Activated CD4-positive, CD25-positive, alpha-beta regulatory T cell treated with anti-CD3 and anti-CD28 coated beads, Interleukin-2, amount 50 U/mL, for 72 hours (primary cell): ENCODE results near the gene TMOD1.
A peak's percentile ranks its signal among the peaks of the same experiment; 100 is the strongest.
"Not testable (repeated sequence)": the region's sequence is repeated elsewhere in the genome, so short reads cannot be mapped to it uniquely, and the experiment has no call there.

Experiments
- DNase-seq: peaks from one replicate; pipeline ENCODE4 v3.0.0; 2021

TMOD1 gene

DNA sequence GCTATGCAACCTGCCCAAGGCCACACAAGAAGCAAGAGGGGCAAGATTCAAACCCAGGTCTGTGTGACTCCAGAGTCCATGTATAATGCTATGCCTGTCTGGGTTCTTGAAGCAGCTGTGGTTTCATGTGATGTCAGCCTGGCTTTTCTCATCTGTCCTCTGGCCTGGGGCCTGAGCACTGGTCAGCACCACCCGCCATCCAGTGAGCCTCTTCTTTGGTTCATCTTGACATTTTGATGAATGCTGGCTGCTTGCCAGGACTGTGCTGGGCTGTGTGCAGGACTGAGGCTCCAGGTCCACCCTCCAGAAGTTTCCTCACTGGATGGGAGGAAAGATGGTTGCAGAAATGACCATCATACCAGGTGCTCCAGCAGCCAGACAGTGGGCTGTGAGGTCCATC is 70.2 kb downstream of the TMOD1 start:
- DNase-seq: no peak

DNA sequence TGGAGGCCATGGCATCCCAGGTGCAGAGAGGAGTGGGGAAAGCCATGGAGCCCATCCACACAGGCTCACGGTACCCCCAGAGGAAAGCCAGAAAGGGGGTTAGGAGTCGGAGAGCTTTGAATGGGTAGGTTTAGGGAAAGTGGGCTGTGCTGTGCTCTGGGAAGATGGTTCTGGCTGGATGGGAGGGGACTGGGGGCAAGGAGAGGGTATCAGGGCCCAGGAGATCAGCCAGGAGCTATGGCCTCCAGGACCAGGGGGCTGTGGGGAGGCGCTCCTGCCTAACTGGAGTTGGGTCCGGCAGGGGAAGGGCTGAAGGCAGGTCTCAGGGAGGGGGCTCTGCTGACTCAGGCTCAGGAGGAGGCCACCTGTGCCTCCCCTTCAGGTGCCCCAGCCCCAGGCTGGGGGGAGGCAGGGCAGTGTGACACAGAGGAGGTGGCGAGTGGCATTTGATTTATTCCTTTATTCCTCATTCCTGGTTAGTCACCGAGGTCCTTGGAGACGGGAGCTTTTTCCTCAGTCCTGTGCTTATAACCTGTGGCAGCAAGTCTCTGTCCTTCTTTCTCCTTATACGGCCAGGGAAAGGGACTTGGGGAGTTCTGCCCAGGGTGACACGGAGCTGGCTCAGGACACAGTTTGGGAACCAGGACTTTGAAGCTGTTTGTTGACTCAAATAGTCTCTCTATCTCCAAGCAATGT is 70.9 kb downstream of the TMOD1 start:
- DNase-seq: no peak

DNA sequence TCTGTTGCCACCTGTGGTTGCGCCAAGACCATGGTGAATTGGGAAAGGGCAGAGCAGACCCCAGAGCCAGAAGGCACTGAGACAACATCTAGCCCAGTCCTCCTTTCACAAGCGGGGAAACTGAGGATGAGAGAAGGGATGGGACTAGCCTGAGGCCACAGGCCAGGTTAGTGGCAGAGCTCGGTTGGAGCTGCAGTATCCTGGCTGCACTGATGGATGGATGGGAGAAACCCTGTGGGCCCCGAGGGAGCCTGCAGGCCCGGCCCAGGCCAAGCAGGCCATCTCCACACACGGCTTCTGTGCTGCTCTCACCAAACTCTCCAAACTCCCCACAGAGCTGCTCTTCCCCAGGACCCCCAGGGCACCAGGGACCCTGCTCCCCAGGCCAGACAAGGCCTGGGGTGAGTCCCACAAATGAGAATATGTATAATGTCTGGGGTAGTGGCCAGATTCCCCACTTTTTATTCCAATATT is 71.5 kb downstream of the TMOD1 start:
- no peak for DNase-seq

DNA sequence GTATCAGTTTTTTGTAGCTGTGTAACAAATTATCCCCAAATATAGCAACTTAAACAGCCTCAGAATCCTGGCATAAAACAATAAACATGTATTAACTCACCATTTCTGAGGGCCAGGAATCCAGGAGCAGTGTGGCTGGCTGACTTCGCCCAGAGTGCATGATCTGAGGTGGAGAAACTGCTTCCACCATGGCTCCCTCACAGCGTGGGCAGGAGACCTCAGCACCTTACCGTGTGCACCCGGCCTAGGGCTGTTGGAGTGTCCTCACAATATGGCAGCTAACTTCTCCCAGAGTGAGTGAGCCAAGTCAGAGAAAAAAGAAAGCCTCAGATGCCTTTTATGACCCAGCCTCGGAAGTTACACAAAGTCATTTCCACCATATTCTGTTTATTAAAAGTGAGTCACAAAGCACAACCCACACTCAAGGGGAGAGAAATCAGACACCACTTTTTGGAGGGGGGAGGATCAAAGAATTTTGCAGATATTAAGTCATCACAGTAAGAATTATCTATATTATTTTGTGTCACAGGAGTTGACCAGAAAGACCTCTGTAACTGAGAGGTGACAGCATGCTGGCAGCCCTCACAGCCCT is 72.1 kb downstream of the TMOD1 start:
- DNase-seq: no peak

DNA sequence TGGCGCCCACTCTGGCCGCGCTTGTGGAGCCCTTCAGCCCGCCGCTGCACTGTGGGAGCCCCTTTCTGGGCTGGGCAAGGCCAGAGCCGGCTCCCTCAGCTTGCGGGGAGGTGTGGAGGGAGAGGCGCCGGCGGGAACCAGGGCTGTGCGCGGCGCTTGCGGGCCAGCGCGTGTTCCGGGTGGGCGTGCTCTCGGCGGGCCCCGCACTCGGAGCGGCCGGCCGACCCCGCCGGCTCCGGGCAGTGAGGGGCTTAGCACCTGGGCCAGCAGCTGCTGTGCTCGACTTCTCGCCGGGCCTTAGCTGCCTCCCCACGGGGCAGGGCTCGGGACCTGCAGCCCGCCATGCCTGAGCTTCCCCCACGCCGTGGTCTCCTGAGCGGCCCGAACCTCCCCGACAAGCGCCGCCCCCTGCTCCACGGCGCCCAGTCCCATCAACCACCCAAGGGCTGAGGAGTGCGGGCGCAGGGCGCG is 72.7 kb downstream of the TMOD1 start:
- DNase-seq: not testable (repeated sequence)

DNA sequence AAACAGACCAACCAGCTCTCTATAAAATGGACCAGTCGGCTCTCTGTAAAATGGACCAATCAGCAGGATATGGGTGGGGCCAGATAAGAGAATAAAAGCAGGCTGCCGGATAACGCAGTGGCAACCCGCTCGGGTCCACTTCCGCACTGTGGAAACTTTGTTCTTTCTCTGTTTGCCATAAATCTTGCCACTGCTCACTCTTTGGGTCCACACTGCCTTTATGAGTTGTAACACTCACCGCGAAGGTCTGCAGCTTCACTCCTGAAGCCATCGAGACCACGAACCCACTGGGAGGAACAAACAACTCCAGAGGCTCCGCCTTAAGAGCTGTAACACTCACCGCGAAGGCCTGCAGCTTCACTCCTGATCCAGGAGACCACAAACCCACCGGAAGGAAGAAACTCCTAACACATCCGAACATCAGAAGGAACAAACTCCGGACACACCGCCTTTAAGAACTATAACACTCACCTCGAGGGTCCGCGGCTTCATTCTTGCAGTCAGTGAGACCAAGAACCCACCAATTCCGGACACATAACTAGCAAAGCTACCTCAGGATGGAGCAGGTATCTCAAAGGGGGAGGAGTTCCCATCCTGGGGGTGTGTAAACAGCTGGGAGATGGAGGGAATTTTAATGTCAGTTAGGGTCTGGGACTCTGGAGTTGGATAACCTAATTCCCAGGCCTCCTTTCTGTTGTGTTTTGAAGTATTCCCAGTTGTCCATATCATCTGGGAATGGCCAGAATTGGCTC is 73.6 kb downstream of the TMOD1 start:
- peak; percentile 52 for DNase-seq

DNA sequence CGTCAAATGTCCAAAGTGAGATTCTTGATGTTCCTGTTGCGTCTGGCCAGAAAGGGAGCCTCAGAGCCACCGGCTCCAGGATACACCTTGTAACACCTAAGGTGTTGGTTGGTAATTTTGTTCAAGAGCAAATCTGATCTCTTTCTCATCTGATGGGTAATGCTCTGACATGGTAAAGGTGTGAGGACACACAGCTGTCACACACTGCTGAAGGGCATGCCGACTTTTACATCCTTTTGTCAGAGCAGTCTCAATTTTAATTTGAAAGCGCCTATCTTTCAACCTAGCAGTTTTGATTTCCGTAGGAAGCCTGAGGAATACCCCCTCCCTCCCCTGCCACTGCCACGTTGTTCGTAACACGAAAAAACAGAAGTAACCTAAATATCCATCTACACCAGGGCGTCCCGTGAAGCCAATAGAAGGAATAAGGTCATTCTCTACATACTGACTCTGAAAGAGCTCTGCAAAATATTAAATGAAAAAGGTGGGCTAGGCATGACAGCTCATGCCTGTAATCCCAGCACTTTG is 74.3 kb downstream of the TMOD1 start:
- DNase-seq: no peak

DNA sequence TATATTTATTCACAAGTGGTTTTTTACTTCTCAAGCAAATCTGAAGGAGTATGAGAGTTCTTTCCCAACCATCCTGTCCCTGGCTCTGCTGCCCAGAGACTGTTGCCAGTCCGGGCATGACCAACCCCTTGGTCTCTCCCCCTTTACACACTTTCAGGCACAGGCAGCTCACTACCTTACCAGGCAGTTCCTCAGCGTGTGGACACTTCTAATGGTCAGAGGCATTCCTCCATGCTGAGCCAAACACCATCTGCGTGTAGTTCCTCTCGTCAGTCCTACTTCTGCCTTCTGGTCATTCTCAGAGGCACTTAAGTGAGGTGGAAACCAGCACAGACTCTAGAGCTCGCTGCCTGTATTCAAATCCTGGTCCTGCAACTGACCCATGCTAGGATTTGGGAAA is 75.6 kb downstream of the TMOD1 start:
- no peak for DNase-seq

DNA sequence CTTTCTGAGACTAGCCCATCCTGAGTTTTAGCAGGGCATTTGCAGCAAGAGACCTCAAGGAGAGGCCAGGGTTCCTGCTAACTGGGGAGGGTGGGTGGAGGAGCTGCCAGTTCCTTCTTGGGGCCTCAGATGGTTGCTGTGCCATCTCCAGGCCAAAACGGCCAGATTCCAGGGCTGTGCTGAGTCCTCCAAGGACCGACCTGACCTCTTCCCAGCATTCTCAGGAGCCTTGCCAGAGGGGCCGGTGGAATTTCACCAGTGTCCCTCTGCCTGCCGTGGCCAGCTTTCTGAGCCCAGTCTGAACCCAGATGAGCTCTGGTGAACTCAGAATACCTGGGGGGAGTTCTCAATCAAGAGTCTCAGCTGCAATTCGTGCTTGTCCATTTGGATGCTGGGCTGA is 77.4 kb downstream of the TMOD1 start:
- no peak for DNase-seq

DNA sequence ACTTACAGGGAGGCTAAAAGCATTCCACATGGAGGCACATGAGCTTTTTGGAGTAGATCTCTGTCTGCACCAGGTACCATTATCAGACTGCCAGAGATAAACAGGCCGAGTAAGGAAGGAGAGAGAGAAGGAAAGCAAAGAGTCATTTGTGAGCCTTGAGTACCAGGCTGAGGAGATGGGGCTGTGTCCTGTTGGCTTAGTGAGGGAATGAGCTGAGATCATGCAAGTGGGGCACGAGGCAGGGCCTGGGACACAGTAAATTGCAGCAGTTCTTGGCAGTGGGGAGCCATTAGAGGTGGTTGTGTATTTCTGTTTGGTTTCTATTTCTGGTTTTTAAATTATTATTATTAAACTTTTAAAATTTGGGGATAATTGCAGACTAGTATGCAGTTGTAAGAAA is 78.4 kb downstream of the TMOD1 start:
- DNase-seq: no peak

DNA sequence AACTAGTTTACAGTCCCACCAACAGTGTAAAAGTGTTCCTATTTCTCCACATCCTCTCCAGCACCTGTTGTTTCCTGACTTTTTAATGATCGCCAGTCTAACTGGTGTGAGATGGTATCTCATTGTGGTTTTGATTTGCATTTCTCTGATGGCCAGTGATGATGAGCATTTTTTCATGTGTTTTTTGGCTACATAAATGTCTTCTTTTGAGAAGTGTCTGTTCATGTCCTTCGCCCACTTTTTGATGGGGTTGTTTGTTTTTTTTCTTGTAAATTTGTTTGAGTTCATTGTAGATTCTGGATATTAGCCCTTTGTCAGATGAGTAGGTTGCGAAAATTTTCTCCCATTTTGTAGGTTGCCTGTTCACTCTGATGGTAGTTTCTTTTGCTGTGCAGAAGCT is 80.1 kb downstream of the TMOD1 start:
- DNase-seq: not testable (repeated sequence)

DNA sequence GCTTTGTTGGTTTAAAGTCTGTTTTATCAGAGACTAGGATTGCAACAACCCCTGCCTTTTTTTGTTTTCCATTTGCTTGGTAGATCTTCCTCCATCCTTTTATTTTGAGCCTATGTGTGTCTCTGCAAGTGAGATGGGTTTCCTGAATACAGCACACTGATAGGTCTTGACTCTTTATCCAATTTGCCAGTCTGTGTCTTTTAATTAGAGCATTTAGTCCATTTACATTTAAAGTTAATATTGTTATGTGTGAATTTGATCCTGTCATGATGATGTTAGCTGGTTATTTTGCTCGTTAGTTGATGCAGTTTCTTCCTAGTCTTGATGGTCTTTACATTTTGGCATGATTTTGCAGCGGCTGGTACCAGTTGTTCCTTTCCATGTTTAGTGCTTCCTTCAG is 83.3 kb downstream of the TMOD1 start:
- not testable (repeated sequence) for DNase-seq

DNA sequence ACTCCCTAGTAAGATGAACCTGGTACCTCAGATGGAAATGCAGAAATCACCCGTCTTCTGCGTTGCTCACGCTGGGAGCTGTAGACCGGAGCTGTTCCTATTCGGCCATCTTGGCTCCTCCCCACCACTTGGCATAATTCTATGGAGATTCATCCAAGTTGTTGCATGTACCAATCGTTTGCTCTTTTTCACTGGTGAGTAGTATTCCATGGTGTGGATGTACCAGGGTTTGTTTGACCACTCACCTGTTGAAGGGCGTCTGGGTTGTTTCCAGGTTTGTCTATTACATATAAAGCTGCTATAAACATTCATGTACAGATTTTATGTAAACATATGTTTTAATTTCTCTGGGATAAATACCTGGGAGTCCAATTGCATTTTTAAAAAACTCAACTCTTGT is 85.4 kb downstream of the TMOD1 start:
- not testable (repeated sequence) for DNase-seq

DNA sequence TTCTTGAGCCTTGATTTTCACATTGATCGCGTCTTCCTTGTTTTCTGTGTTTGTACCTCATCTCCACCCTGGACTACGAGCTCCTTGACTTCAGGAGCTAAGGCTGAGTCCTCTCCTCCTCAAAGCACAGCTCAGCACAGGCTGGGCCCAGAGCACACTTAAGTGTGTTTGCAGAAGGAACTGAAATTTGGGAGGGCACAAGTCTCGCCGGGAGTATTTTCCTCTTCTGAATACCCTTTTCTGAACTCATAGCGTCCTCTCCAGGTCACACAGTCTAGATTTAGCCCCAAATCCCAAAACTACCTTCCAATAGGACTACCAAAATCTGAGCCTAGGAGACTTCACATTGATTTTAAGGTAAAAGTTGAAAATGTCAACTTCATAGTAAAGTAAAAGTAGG is 90.1 kb downstream of the TMOD1 start:
- no peak for DNase-seq

DNA sequence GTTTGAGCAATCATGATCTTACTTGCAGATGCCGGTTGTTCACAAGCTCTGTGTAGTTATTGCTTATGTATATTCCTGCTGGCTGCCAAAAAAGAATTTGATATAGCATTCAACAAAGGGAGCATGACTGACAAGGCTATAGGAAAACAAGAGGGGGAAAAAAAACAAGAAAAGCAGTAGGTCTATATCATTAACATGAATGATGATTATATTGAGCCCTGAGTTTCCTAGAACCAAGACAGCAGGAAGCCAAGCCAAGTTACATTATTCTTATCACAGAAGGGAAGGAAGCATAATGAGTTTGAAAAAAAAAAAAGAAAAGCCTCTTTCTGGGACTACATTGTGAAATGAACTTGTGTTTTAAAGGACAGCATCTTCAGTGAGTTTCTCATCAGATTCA is 90.7 kb downstream of the TMOD1 start:
- no peak for DNase-seq

DNA sequence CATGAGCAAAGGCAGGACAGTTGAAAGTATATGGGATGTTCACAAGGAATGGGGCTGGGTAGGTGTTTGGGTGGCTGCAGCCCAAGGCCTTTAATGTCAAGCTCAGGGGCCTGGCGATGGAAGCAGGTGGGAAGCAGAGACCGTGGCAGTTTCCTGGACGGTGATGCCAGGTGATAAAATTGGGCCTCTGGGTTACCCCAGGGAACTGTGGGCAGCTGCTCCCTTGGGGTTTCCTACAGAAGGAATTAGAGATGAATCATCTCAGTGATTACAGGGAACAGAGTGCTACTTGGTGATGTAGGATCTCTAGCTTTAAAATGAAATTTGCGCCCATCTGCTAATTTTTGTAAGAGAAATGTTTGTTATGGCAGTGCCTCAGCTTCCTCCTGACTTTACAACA is 92.5 kb downstream of the TMOD1 start:
- DNase-seq: no peak

DNA sequence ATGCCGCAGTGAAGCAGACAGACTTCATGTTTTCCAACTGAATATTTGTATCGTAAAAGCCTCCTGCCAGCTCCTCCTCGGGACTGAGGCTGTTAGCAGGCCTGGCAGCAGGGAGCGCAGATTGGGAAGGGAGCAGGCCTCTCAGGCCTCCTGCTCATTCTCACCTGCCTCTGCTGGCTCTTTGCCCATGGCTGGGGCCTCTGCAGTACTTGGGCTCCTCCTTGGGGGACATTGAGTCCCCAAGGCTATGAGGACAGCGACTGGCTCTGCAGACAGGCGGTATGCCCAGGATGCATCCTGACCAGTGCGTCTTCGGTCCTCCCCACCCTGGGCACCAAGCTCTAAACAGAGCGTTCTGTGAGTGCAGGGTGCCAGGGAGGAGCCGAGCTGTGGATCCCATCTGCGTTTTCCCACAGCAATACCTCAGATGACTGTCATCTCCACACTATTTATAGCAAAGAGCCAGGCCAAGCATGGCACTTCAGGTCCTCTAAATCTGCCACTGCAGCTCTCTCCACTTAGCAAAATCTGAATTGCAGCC is 93.0 kb downstream of the TMOD1 start:
- no peak for DNase-seq

DNA sequence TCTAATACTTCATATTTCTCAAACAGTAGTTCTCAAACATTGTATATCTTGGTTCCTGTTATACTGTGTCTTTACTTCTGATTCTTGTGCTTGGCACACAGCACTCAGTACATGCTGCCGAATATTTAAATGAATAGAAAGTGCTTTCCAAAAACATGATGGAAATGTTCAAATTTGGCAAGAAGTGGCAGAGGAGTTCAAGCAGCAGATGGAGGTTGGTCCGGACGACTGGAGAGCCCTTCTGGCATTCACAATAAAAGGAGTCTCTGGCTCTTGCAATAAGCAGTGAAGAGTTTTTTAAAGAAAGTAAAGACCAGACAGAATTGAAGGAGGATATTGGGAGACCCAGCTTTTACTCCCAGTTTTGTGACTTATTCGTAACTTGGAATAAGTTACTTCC is 95.4 kb downstream of the TMOD1 start:
- no peak for DNase-seq

DNA sequence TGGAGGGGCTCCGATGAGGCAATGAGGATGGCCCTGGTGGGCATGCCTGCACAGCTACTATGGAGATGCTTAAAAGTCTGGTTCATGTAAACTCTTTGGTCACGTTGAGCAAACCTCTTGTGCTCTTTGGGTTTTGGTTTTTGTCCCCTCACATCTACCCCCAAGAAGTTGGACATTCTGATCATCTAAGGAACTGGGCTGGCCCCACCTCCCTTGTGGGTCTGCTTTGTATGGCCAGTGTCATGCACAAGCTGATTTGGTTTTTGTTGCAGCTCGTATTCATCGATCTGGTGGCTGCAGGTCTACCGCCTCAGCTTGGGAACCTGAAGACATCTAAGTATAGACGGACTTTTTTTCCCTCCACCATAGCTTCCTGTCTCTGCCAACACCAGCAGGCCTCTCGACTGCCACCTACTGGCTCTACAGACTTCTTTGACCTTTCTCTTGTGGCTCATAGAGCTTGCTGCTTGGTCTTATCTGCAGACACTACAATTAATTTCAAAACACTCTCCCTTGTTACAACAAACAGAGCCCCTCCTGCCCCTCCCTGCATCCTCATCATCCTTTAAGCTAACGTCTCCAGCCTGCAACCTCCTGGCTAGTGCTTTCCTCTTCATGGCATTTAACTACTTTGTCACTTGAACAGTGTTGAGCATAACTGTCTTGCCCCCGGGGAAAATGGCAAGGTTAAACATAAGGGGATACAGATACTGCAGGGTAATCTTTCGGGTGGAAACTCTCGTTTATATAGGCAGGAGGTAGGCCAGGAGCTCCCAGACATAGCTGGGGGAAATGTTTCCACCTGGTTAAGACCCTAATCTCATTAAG is 97.2 kb downstream of the TMOD1 start:
- peak; percentile 61 for DNase-seq

DNA sequence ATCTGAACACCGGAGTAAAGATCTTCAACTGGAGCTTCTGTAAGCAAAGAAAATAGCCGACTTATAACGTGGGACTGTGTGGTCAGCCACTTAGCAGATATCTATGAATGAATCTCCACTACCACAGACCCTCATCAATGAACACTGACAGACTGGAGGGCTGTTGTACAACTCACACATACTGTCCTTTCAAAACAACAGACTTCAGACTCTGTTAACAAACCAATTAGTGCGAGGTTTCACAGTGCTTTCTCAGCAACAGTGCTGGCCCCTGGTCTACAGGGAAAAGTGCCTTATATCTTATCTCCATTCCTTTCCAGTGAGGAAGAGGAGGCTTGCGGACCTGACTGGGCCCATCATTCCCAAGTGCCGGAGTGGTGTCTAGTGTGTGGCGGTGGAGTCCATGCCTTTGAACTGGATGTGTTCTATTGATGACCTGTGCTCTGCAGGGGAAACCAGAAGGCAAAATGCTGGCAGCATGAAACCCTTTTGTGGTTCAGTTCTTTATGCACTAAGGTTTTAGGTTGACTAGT is 97.9 kb downstream of the TMOD1 start:
- no peak for DNase-seq

DNA sequence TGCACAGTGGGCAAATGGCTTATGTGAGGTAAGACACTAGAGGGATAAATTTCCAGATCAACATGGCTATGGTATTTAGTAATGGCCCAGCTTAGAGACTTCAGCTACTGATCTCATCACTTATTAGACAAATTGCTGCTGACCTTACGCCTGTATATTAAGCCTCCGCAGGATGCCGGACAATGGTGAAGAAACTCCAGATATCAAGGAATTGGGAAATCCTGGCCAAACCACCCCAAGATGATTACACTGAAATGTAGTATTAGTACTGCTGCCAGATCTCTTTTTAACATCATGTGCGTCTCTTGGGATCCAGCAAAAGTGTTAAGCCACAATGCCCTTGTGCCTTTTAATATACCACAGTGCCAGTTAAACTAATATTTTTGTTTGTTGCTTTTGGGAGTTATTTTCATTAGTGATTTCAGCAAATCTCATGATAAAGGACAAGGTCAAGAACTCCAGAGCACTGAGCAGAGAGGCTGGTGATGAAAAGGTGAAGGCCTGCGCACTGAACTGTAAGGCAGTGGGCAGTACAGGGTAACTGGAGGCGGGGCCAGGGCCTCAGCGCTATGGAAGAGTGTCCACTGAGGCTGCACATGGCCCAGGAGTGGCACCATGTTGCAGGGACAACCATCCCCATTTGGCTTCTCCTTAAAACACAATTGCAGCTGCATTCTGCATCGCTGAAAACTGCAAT is 99.2 kb downstream of the TMOD1 start:
- no peak for DNase-seq
